Natural killer cell treated with Interleukin-12 subunit alpha and Interleukin-12 subunit beta and Interleukin-15 and Interleukin-18, amount 100 ng/mL, for 72 hours (primary cell): ENCODE measurements around the gene TOR3A. TPM values are rescaled to one million over a fixed set of nuclear protein-coding genes. Genes with fewer than 3 reads are reported as not detected.

Source experiments
- ATAC-seq, 2 donors: fragments of 150-1000 bp; cut with Tn5 transposase in 1 of 2; sonication (Bioruptor Pico), chemical (Tn5 transposase) in 1 of 2; 2 replicates each; pipeline ENCODE4 v1.10.0; 2021
- DNase-seq: peaks from one replicate; pipeline ENCODE4 v3.0.0; 2022; ENCODE audit warnings: low spot score
- H3K27ac Mint-ChIP-seq, 2 donors: 1 replicate in 1 of 2; 2 replicates in 1 of 2; pipeline ENCODE4 v1.8.0; 2022; ENCODE audit warnings: mixed read lengths in 2 of 2, mild to moderate bottlenecking in 1 of 2, moderate library complexity in 1 of 2
- H3K27me3 Mint-ChIP-seq, 2 donors: 1 replicate in 1 of 2; 2 replicates in 1 of 2; pipeline ENCODE4 v1.8.0; 2022; ENCODE audit warnings: mixed read lengths in 2 of 2
- H3K36me3 Mint-ChIP-seq: one replicate; pipeline ENCODE4 v1.8.0; 2022; ENCODE audit warnings: mixed read lengths
- H3K4me1 Mint-ChIP-seq, 2 donors: 1 replicate in 1 of 2; 2 replicates in 1 of 2; pipeline ENCODE4 v1.8.0; 2022; ENCODE audit warnings: low read depth in 2 of 2, mixed read lengths in 2 of 2, mild to moderate bottlenecking in 1 of 2
- H3K4me3 Mint-ChIP-seq: one replicate; pipeline ENCODE4 v1.8.0; 2022; ENCODE audit warnings: mixed read lengths
- H3K9me3 Mint-ChIP-seq: 2 replicates; pipeline ENCODE4 v1.8.0; 2022; ENCODE audit warnings: mixed read lengths
- total RNA-seq, 2 donors: library from RNA; stranded (reverse); gene quantifications; one replicate each; pipeline ENCODE4 v1.2.3, GENCODE V29; 2022

TOR3A gene
- total RNA-seq, 2 donors from 2014 or later = 36.4 to 63.1 TPM

DNA sequence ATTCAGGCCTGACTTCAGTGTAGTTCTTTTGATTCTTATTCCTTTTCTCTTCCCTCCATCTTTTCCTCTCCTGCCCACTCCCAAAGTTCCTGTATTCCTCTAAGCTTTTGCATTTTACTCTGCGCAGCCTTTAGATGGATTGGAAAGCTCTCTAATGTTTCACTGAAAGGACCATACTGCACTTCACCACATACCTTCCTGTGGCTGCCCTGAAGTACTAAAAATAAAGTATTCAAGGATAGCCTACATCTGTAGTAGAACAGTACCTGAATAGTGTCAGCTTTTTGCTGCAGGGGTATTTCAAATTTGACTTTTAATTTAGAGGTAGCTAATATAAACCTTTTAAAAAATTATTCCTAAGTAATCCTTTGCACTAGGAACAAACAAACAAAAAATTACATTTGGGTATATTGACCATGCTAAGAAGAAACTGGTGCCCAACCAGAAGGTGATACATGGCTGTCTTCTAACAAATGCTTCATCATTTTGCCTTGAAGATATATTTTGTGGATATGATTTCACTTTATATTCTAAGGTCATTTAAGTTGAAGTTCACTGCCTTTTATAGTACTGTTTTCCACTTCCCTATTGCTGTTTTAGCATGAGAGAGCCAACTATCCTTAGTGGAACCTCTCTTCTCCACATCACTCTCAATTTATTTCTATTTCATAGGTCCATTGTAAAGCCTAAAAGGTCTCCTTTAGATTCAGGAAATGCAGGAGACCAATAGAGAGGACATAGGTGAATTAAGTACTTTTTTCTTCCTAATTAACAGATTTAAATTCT is 33.3 kb upstream of the TOR3A start:
- Mint-ChIP-seq H3K27ac (no peak overlapping the region), H3K36me3 (no peaks in the 10 kb centered on the region), H3K9me3 (no peaks in the 10 kb centered on the region), H3K4me3 (no peak overlapping the region), H3K4me1 (peaks cover 5 to 8% of the 10 kb centered on the region in 2 donors), H3K27me3 (no peaks in the 10 kb centered on the region)
- no peak for DNase-seq
- no peak for ATAC-seq

GRCh38 chr1:179052776-179053175 is 29.1 kb upstream of the TOR3A start:
- Mint-ChIP-seq H3K4me1 (no peaks in the 10 kb centered on the region), H3K36me3 (peaks cover 17% of the 10 kb centered on the region), H3K9me3 (no peaks in the 10 kb centered on the region), H3K27ac (no peak overlapping the region), H3K4me3 (no peak overlapping the region), H3K27me3 (no peaks in the 10 kb centered on the region)
- DNase-seq = no peak
- no peak for ATAC-seq

DNA sequence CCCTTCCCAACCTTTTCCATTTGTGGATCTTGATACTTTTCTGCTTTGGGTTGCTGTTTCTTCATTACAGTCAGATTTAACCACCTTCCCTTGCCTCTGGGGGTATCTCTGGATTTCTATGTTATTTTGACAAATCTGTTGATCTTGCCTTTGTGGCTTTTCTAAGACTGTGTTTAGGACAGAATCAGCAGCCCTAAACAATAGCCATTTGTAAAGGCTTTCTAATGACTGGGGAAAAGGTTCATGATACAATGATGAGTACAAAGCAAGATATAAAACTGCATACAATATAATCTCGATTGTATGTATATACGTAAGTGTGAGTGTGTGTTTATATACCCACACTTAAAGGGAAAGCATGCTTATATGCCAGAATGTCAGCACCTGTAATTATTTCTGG is 28.4 kb upstream of the TOR3A start:
- Mint-ChIP-seq H3K4me1 (no peaks in the 10 kb centered on the region), H3K36me3 (peaks cover 17% of the 10 kb centered on the region), H3K27ac (no peak overlapping the region), H3K9me3 (no peaks in the 10 kb centered on the region), H3K27me3 (no peaks in the 10 kb centered on the region), H3K4me3 (no peak overlapping the region)
- DNase-seq (no peak), ATAC-seq (no peak)

GRCh38 chr1:179055937-179056336 is 25.9 kb upstream of the TOR3A start:
- Mint-ChIP-seq H3K27ac (no peak overlapping the region), H3K36me3 (peaks cover 17% of the 10 kb centered on the region), H3K9me3 (no peaks in the 10 kb centered on the region), H3K4me1 (no peaks in the 10 kb centered on the region), H3K27me3 (no peaks in the 10 kb centered on the region), H3K4me3 (no peak overlapping the region)
- DNase-seq (no peak), ATAC-seq (no peak)

GRCh38 chr1:179058487-179059483 is 23.1 kb upstream of the TOR3A start:
- H3K4me1 Mint-ChIP-seq = peaks cover 0 to 4% of the 10 kb centered on the region in 2 donors
- H3K27ac Mint-ChIP-seq = no peak overlapping the region
- H3K9me3 Mint-ChIP-seq = no peaks in the 10 kb centered on the region
- no peak for DNase-seq
- no peaks in the 10 kb centered on the region for H3K27me3 Mint-ChIP-seq
- H3K4me3 Mint-ChIP-seq = no peak overlapping the region
- ATAC-seq = no peak
- peaks cover 17% of the 10 kb centered on the region for H3K36me3 Mint-ChIP-seq

DNA sequence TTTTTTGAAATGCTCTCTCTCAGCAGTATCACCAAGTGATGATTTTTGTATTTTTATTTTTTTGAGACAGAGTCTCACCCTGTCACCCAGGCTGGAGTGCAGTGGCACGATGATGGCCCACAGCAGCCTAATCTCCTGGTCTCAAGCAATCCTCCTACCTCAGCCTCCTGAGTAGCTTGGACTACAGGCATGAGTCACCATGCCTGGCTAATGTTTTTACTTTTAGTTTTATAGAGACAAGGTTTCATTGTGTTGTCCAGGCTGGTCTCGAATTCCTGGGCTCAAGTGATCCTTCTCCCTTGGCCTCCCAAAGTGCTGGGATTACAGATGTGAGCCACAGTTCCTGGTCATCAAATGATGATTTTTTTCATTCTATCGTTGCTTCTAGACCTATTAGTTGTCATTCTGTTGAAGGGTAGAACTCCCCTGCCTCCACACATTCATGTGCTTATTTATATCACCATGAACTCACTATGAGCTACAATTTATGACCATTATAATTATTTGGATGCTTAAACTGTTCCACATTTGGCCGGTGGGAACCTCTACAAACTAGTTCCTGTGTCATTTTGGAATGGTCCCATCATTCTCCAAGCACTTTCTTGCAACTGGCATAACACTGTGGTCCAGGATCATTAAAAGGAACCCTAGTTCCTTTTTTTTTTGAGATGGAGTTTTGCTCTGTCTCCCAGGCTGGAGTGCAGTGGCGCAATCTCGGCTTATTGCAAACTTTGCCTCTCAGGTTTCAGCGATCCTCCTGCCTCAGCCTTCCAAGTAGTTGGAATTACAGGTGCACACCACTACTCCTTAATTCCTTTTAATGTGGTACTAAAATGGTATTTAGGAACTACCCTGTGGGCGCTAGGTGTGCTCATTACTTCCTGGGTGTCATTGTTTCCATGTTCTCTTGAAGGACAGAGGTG is 20.2 kb upstream of the TOR3A start:
- Mint-ChIP-seq H3K9me3 (no peaks in the 10 kb centered on the region), H3K27me3 (no peaks in the 10 kb centered on the region), H3K4me3 (no peak overlapping the region), H3K4me1 (peaks cover 0 to 4% of the 10 kb centered on the region in 2 donors), H3K36me3 (peaks cover 12% of the 10 kb centered on the region), H3K27ac (no peak overlapping the region)
- no peak for ATAC-seq
- no peak for DNase-seq

DNA sequence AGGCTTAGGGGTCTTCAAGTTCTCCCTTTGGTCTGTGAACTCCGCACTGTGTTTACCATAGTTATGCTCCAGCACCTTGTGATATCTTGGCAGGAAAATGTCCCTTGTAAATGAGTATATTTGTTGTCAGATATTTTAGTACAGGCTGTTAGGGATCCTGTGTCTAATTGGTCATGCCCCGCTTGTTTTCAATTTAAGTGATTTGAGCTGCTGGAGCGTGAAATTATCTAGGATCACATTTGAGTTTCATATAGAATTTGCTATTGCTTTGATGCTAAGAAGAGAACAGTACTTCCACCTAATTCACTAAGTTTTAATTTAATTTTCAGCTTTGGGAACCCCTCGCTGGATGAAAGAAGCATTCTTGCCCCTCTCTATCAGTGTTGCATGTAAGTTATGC is 15.4 kb upstream of the TOR3A start:
- DNase-seq = no peak
- ATAC-seq = no peak
- Mint-ChIP-seq H3K27me3 (no peaks in the 10 kb centered on the region), H3K27ac (no peak overlapping the region), H3K4me3 (no peak overlapping the region), H3K9me3 (no peaks in the 10 kb centered on the region), H3K4me1 (peaks cover 0 to 4% of the 10 kb centered on the region in 2 donors), H3K36me3 (peaks cover 8% of the 10 kb centered on the region)

GRCh38 chr1:179077396-179077795 is 4.5 kb upstream of the TOR3A start:
- DNase-seq = no peak
- H3K27me3 Mint-ChIP-seq = no peaks in the 10 kb centered on the region
- no peaks in the 10 kb centered on the region for H3K9me3 Mint-ChIP-seq
- peaks cover 12 to 14% of the 10 kb centered on the region in 2 donors for H3K4me1 Mint-ChIP-seq
- no peak overlapping the region for H3K4me3 Mint-ChIP-seq
- H3K36me3 Mint-ChIP-seq = no peaks in the 10 kb centered on the region
- H3K27ac Mint-ChIP-seq = no peak overlapping the region
- ATAC-seq = no peak

DNA sequence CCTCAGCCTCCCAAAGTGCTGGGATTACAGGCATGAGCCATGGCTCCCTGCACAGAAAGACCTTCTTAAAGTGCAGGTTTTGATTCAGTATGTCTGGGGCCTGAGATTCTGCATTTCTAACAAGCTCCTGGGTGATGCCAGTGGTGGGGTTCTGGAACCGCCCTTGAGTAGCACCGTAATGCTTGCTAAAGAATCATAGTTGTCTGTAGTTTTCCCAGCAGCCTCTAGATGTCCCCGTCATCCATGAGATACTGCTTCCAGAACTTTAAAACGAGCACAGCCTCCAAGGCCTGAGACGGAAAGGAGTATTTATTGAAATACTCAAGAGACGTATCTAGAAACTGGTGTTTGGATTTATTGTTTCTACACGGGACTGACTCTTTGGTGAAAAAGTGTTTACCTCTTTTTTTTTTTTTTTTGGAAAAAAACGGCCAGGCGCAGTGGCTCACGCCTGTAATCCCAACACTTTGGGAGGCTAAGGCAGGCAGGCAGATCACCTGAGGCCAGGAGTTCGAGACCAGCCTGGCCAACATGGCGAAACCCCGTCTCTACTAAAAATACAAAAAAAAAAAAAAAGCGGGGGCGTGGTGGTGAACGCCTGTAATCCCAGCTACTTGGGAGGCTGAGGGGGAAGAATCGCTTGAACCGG is 2.6 kb upstream of the TOR3A start:
- Mint-ChIP-seq H3K27me3 (no peaks in the 10 kb centered on the region), H3K4me1 (peaks cover 17 to 21% of the 10 kb centered on the region in 2 donors), H3K27ac (no peak overlapping the region), H3K36me3 (no peaks in the 10 kb centered on the region), H3K4me3 (no peak overlapping the region), H3K9me3 (no peaks in the 10 kb centered on the region)
- DNase-seq (peak; percentile 66), ATAC-seq (no peak)

GRCh38 chr1:179080866-179081686 is 794 bp upstream of the TOR3A start:
- Mint-ChIP-seq H3K9me3 (no peaks in the 10 kb centered on the region), H3K27ac (peak overlapping the region; percentile 85 to 91), H3K4me3 (peak overlapping the region; percentile 97), H3K4me1 (peaks cover 17 to 21% of the 10 kb centered on the region in 2 donors), H3K27me3 (no peaks in the 10 kb centered on the region), H3K36me3 (no peaks in the 10 kb centered on the region)
- ATAC-seq (no peak), DNase-seq (no peak)

DNA sequence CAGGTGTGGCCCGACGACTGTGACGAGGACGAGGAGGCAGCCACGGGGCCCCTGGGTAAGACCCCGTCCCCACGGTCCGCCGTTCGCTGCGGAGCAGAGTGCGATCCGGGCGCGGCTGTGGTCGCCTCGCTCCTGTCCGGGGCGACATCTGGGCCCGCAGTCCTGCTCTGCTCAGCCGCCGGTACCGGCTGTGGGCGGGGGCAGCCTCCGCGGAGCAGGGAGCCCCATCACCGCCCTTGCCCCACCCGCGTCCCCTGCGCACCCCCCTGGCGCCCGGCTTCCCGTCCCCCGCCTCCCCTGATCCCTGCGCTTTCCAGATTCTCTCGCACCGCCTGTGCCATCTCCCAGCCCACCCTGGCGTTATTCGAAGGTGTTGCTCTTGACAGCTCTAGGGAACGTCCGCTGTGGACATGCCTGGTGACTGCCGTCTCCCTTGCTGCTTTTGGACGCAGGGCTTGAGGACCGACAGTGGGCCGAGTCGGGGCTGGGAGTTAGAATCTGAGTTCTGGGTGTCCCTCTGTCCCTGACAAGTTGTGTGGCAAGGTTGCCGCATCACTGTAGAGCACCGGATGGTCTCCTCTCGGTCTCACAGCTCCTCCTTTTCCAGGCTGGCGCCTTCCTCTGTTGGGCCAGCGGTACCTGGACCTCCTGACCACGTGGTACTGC is 596 bp downstream of the TOR3A start:
- Mint-ChIP-seq H3K4me1 (peaks cover 17 to 21% of the 10 kb centered on the region in 2 donors), H3K36me3 (no peaks in the 10 kb centered on the region), H3K4me3 (peak overlapping the region; percentile 97), H3K9me3 (no peaks in the 10 kb centered on the region), H3K27ac (peak overlapping the region; percentile 91 to 97), H3K27me3 (no peaks in the 10 kb centered on the region)
- ATAC-seq (peak; percentile 65 to 67), DNase-seq (peak; percentile 61)

DNA sequence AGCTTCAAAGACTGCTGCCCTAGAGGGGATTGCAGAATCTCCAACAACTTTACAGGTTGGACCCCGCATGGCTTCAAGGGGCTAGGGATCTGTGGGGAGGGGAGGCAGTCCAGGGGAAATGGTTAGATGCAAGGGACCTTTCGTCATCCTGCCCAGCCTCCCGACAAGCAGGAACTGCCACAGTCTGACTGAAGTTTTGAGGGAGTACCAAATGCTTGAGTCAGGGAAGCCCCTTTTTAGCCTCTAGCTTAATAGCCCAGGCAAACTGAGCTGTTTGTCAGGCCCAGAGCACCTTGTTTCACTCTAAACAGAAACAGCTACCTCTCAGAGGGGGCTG is 1.1 kb downstream of the TOR3A start:
- peaks cover 17 to 21% of the 10 kb centered on the region in 2 donors for H3K4me1 Mint-ChIP-seq
- DNase-seq (no peak), ATAC-seq (peak in 1 of 2 donors; percentile 4)
- no peaks in the 10 kb centered on the region for H3K9me3 Mint-ChIP-seq
- peak overlapping the region; percentile 91 to 97 for H3K27ac Mint-ChIP-seq
- peak overlapping the region; percentile 97 for H3K4me3 Mint-ChIP-seq
- no peaks in the 10 kb centered on the region for H3K27me3 Mint-ChIP-seq
- no peaks in the 10 kb centered on the region for H3K36me3 Mint-ChIP-seq
